Pancreas (tissue), 10 donors: Measurements from ENCODE around the gene BCAS1. TPM values are rescaled to one million over a fixed set of nuclear protein-coding genes. Genes with fewer than 3 reads are reported as not detected.

ENCODE experiments used
- ATAC-seq, 4 donors: fragments of 200-7000 bp; cut with Tn5 transposase; one replicate each; pipeline versions ENCODE4 v1.8.0 to v1.9.1; 2020; ENCODE audit warnings: mild to moderate bottlenecking in 4 of 4, moderate library complexity in 4 of 4
- DNase-seq, 6 donors: peaks; one replicate each; pipeline ENCODE4 v3.0.0-alpha.2; 2020
- FAIRE-seq: peaks from 2 replicates; lab custom pipeline; 2012; peaks lifted over from hg19 to GRCh38; lab: Jason Lieb, UNC
- H3K27ac ChIP-seq, 4 donors: fragments of 200-600 bp; sonication (generic); 1 replicate in 3 of 4; 2 replicates in 1 of 4; pipeline versions ENCODE4 v1.5.0 to v1.8.0; 2020
- H3K27me3 ChIP-seq, 4 donors: fragments of 200-600 bp; one replicate each; pipeline ENCODE4 v1.8.0; 2021
- H3K36me3 ChIP-seq, 3 donors: fragments of 200-600 bp; sonication (generic) in 1 of 3; one replicate each; pipeline versions ENCODE4 v1.5.0 to v1.8.0; 2020 to 2021
- H3K4me1 ChIP-seq, 3 donors: fragments of 200-600 bp; one replicate each; pipeline ENCODE4 v1.8.0; 2021
- H3K4me3 ChIP-seq, 4 donors: fragments of 200-600 bp; sonication (generic) in 2 of 4; one replicate each; pipeline versions ENCODE4 v1.5.0 to v1.8.0; 2020 to 2021
- H3K9me3 ChIP-seq, 4 donors: fragments of 200-600 bp; one replicate each; pipeline ENCODE4 v1.8.0; 2021
- CTCF ChIP-seq, 4 donors: fragments of 200-600 bp; sonication (generic) in 3 of 4; IDR thresholded peaks; one replicate each; pipeline versions ENCODE4 v1.5.0 to v1.8.0; 2021; ENCODE audit warnings: antibody characterized with exemption in 4 of 4
- WGBS, 2 donors: extraction: QIAGEN DNeasy Blood & Tissue Kit; methylation state at CpG; one replicate each; pipeline ENCODE4 v1.1.7; 2013; 5-methylcytosine and 5-hydroxymethylcytosine counted together
- intact Hi-C, 3 donors: fragments of 100-400 bp; cut with DNase I; formaldehyde crosslinking; loops; one replicate each; pipeline versions ENCODE4 v1.11.1 to v1.14.2; 2022
- polyA plus RNA-seq, 2 donors: library from polyadenylated mRNA; stranded (reverse); fragments of 200-250 nt; gene quantifications; one replicate each; pipeline ENCODE4 v1.2.3, GENCODE V29; 2013
- total RNA-seq, 6 donors: library from RNA; stranded (reverse); fragmentation: NEBNext Ultra II Directional in 4 of 6; extraction: Animal tissue kit (Norgen Biotek cat#: 25700) in 4 of 6; gene quantifications; one replicate each; pipeline versions ENCODE4 v1.2.1 to v1.2.4, GENCODE V29; 2021 to 2023
- donor health status: healthy with polysubstance abuse.
- donor health status: DM: no; HTN: no; CAD: no; lungs with moderate emphysema.
- donor health status: DM: no; HTN: no; CAD: no.
- donor health status: control.
- donor health status: control.
- donor health status: Bipolar disorder and iron deficiency.
- donor health status: DM: yes; HTN: yes; CAD: no.
- donor health status: DM: no; HTN: no; CAD: no.
- donor health status: DM: no; HTN: no; CAD: no.
- donor health status: DM: yes; HTN: yes; CAD: no.

Gene BCAS1
- total and polyA plus RNA-seq, 8 donors: 0.20 to 0.85 (median 0.61) TPM

GRCh38 chr20:53944796-53945195, 125.6 kb downstream of the BCAS1 start:
- Histone ChIP-seq H3K4me1 (peaks cover 0 to 9% (median 0%) of the 10 kb centered on the region in 3 donors), H3K4me3 (no peak overlapping the region), H3K36me3 (no peaks in the 10 kb centered on the region), H3K27me3 (no peaks in the 10 kb centered on the region), H3K9me3 (no peaks in the 10 kb centered on the region), H3K27ac (no peak overlapping the region)
- 61 to 86% methylated on average over 7 of the region's 7 CpGs for WGBS, 2 donors
- ATAC-seq: no peak
- intact Hi-C loops: no loop called here
- no peak for FAIRE-seq
- TF ChIP-seq CTCF (IDR thresholded peaks at IDR 0.05): no peak
- no peak for DNase-seq

DNA sequence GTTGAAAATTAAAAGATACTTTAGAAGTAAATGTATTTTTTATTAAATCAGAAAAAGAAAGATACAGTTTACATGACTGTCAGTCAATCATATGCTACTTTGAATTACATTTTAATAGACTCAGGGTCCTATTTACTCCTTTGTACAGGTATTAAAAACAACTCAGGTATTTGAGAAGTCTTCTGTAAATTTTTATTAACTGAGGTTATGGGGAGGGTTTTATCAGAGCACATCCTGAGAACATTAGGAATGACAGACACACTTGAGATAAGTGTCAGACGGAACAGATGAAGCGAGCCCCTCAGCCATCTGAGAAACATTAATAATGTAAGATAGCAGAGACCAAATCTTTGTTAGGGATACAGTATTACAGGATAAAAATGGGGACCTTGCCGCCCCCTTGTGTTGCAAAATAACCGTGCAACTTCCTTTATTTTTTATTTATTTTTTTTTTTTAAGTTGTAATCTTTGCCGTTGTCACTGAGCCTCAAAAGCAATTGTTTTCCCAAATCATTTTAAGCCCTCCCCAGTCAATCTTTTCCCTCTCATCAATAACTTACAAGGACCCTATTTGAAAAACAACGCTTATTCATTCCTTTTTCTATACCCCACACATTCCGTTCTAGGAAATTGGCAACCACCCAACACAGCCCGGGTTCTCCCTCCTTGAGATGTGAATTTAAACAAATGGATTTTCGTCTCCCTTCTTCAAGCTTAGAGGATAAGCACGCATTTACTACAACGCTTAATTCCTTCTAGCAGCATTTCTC, 126.7 kb downstream of the BCAS1 start:
- ATAC-seq (peak in 3 of 4 donors; percentile 19 to 25 (median 25)), DNase-seq (no peak), FAIRE-seq (no peak)
- peaks cover 0 to 15% (median 0%) of the 10 kb centered on the region in 3 donors for H3K4me1 ChIP-seq
- H3K36me3 ChIP-seq: no peaks in the 10 kb centered on the region
- TF ChIP-seq CTCF (IDR thresholded peaks at IDR 0.05): peak in 2 of 4 donors; percentile 41 to 46
- H3K9me3 ChIP-seq: no peaks in the 10 kb centered on the region
- H3K4me3 ChIP-seq: no peak overlapping the region
- 9 to 10% methylated on average over 11 of the region's 11 CpGs for WGBS, 2 donors
- H3K27ac ChIP-seq: no peak overlapping the region
- H3K27me3 ChIP-seq: no peaks in the 10 kb centered on the region
- intact Hi-C loops: no loop called here

DNA sequence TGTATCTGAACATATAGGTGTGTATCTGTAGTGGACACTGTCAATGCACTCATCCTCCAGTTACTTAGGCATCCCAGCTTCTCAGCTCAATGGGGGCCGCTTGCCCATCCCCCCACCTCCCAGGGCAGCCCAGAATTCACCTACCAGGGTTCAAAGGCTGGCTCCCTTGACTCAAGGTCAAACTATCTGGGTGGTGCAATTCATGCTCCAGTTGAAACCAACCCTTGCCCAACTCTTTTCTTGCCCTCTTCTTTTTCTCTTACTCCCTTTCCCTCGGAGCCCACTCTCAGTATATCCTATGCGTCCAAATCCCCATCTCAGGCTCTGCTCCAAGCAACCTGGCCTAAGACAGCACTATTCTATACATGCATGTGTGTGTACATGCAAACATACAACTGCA, 127.4 kb downstream of the BCAS1 start:
- FAIRE-seq (no peak), DNase-seq (no peak), ATAC-seq (no peak)
- TF ChIP-seq CTCF (IDR thresholded peaks at IDR 0.05): no peak
- Histone ChIP-seq H3K4me3 (no peak overlapping the region), H3K27me3 (no peaks in the 10 kb centered on the region), H3K4me1 (peaks cover 0 to 15% (median 0%) of the 10 kb centered on the region in 3 donors), H3K9me3 (no peaks in the 10 kb centered on the region), H3K27ac (no peak overlapping the region), H3K36me3 (no peaks in the 10 kb centered on the region)
- intact Hi-C loops: no loop called here
- 62 to 68% methylated on average over 3 of the region's 3 CpGs for WGBS, 2 donors

DNA sequence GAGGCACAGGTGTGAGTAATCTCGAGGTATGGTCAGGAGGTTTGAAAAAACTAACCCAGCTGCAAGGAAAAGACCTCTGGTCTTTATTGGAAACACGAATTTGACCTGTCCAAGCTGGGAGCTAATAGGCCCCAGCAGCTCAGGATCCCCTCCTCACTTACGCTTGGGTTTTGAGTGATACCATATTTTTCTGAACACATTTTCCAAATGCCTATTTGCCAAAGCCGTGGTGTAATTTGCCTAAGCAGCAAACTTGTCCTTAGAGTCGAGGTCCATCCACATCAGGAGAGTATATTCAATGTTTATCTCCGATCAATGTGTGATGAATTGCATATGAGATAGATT, 128.0 kb downstream of the BCAS1 start:
- no peak for FAIRE-seq
- 67 to 71% methylated on average over 6 of the region's 6 CpGs for WGBS, 2 donors
- Histone ChIP-seq H3K4me3 (no peak overlapping the region), H3K9me3 (no peaks in the 10 kb centered on the region), H3K36me3 (no peaks in the 10 kb centered on the region), H3K27ac (no peak overlapping the region), H3K4me1 (peaks cover 0 to 15% (median 0%) of the 10 kb centered on the region in 3 donors), H3K27me3 (no peaks in the 10 kb centered on the region)
- no peak for DNase-seq
- no peak for TF ChIP-seq CTCF (IDR thresholded peaks at IDR 0.05)
- ATAC-seq: no peak
- intact Hi-C loops: no loop called here
